ENCODE data around the gene MSANTD1. TPM values are rescaled to one million over a fixed set of nuclear protein-coding genes. Genes with fewer than 3 reads are reported as not detected.
A peak's percentile ranks its signal among the peaks of the same experiment; 100 is the strongest.

MSANTD1 gene
- total RNA-seq, 4 donors from 2014 or later: 2.0 to 4.9 (median 2.4) TPM

DNA sequence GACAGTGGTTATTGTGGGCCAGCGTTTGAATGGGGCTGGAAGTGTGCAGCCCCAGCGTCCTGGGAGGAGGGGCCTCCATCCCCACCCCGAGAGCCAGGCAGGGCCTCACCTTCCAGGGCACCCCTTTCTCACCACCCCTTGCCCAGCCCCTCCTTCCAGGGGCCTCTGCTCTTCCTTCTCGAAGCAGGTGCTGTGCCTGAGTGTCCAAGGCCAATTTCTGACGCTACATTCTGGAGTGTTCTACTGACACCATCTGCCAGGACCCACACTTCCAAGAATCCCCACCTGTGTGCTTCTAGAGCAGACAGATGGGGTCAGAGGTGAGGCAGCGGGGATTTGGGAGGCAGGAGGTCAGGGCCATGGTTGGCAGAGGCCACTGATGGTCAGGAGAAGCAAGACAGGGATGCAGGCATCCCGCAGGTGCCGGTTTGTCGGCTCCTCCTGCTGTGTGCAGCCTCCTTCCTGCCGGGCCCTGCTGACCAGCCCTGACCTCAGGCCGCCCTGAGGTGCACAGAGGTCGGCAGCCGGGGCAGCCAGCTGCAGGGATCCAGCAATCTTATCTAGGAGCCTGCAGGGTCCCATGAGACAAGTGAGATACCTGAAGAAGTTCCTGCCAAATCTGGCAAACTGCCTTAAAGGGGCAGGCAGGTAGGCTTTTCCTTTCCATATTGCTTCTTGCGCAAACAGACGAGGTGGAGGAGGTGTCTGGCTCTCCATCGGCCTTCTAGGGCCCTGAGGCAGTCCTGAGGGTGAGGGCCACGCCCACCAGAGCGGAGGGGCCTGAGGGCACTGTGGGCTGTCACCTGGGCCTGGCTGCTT is 18.8 kb downstream of the MSANTD1 start:
- Histone ChIP-seq H3K9me3 (no peaks in the 10 kb centered on the region), H3K27ac (no peak overlapping the region), H3K36me3 (no peaks in the 10 kb centered on the region), H3K4me3 (replicated peaks in 1 of 3) (no peak overlapping the region), H3K27me3 (no peaks in the 10 kb centered on the region), H3K4me1 (no peaks in the 10 kb centered on the region)
- intact Hi-C loops (cut with DNase I): no loop called here
- WGBS, 2 donors: 81 to 84% methylated on average over 12 to 13 of the region's 18 CpGs
- TF ChIP-seq, protein P1, sequence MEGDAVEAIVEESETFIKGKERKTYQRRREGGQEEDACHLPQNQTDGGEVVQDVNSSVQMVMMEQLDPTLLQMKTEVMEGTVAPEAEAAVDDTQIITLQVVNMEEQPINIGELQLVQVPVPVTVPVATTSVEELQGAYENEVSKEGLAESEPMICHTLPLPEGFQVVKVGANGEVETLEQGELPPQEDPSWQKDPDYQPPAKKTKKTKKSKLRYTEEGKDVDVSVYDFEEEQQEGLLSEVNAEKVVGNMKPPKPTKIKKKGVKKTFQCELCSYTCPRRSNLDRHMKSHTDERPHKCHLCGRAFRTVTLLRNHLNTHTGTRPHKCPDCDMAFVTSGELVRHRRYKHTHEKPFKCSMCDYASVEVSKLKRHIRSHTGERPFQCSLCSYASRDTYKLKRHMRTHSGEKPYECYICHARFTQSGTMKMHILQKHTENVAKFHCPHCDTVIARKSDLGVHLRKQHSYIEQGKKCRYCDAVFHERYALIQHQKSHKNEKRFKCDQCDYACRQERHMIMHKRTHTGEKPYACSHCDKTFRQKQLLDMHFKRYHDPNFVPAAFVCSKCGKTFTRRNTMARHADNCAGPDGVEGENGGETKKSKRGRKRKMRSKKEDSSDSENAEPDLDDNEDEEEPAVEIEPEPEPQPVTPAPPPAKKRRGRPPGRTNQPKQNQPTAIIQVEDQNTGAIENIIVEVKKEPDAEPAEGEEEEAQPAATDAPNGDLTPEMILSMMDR (IDR thresholded peaks at IDR 0.05): no peak
- no peak for TF ChIP-seq POLR2A (IDR thresholded peaks at IDR 0.05)
- no peak for DNase-seq

DNA sequence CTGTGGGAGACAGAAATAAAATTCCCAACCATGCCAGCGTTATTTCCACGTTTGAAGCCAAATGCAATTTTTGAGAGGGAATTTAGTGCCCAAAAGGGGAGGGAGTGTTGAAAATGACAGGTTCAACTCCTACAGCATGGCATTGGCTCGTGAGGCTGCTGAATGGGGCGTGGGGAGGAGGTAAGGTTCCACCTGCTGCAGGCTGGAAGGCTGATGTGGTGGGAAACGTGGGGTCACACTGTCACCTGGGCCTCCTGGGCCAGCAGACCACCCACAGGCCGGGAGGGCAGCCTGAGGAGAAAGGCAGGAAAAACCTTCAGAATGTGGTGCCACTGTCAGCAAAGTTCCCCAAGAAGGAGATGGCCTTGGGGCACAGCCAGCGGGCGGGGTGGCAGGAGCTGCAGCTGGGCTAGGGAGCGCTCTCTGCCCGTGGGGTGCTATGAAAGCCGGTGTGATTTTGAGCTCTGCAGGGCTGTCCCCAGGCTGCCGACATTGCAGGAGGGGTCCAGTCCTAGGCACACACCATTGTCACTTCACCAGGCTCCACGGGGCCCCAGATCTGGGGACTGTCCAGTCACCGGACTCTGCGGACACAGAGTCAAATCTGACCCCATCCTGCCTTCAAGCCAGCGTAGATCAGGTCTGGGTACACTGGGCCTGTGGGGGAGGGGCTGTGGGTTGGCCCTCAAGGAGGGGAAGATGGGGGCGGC is 19.6 kb downstream of the MSANTD1 start:
- WGBS, 2 donors: 92% methylated on average over 17 of the region's 17 CpGs
- peak in 1 of 2 donors; percentile 1 for DNase-seq
- H3K9me3 ChIP-seq: no peaks in the 10 kb centered on the region
- H3K36me3 ChIP-seq: no peaks in the 10 kb centered on the region
- no peak overlapping the region for H3K27ac ChIP-seq
- H3K27me3 ChIP-seq: no peaks in the 10 kb centered on the region
- intact Hi-C loops (cut with DNase I): no loop called here
- no peak overlapping the region for H3K4me3 ChIP-seq (replicated peaks in 1 of 3)
- H3K4me1 ChIP-seq: no peaks in the 10 kb centered on the region
- no peak for TF ChIP-seq POLR2A (IDR thresholded peaks at IDR 0.05)
- TF ChIP-seq, protein P1 (IDR thresholded peaks at IDR 0.05): no peak

DNA sequence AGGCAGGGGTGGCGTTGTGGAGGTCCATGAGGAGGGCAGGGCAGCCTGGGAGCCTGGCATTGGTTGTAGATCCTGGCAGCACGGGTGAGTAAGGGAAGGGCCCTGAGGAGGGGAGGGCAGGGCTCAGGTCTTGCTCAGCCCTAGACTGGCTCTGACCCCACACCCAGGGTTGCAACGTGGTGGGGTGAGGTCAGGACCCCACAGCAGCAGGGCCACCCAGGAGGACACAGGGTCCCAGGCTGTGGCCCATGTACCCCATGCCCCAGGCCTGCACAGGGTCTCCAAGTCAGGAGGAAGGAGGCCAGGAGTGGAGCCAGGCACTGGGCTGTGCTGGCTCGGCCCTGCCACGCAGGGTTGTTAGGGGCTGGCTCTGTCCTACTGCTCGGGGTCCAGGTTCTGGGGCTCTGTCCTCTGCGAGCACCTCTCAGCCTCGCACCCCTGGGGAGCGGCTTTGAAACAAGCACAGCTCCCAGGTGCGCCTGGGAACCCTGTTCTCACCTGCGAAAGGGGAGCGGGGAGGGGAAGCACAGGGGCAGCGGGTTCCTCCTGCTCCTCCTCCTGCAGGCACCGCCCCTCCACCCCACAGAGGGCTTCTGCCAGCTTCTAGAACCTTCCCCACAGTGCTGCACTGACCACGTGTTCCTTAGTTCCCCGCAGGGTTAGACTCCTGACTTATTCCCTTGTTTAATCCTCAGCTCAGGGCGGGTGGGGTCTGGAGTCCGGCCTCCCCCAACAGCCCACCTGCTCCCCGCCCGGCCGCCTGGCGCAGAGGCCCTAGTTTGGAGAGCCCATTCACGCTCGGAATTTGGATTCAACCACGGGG is 20.4 kb downstream of the MSANTD1 start:
- Histone ChIP-seq H3K9me3 (no peaks in the 10 kb centered on the region), H3K4me1 (no peaks in the 10 kb centered on the region), H3K4me3 (replicated peaks in 1 of 3) (no peak overlapping the region), H3K27ac (no peak overlapping the region), H3K27me3 (no peaks in the 10 kb centered on the region), H3K36me3 (no peaks in the 10 kb centered on the region)
- intact Hi-C loops (cut with DNase I): no loop called here
- 80 to 86% methylated on average over 13 to 18 of the region's 25 CpGs for WGBS, 2 donors
- no peak for DNase-seq
- TF ChIP-seq, protein P1 (IDR thresholded peaks at IDR 0.05): no peak
- no peak for TF ChIP-seq POLR2A (IDR thresholded peaks at IDR 0.05)

DNA sequence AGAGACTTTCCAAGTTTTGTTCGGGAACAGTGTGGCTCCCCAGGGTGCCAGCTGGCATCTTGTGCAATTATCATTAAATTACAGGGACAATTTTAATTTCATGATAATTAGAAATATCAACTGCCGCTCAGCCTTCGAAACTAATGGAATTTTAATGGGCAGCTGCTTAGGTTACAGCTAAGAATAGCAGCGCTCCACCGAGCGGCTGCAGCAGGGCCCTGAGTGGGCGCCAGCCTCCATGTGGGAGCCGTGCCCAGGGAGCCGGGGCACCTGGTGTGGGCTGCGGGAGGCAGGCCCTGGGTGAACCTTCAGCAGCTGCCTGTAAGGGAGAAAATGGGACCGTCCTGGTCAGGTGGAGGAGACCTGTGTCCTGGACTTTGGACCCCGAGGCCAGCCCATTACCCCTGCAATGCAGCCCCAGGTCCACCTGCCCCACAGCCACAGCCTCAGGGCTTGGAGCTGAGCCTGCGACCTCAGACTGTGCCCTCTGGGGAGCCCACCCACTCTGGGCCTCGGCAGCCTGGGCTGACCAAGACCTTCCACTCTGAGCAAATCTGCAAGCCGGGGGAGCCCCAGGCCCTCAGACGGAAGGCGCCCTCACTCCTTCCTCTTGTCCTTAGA is 21.1 kb downstream of the MSANTD1 start:
- no peaks in the 10 kb centered on the region for H3K27me3 ChIP-seq
- H3K36me3 ChIP-seq: no peaks in the 10 kb centered on the region
- H3K9me3 ChIP-seq: no peaks in the 10 kb centered on the region
- 82 to 88% methylated on average over 16 of the region's 17 CpGs for WGBS, 2 donors
- no peak overlapping the region for H3K4me3 ChIP-seq (replicated peaks in 1 of 3)
- TF ChIP-seq, protein P1 (IDR thresholded peaks at IDR 0.05): no peak
- no peak for TF ChIP-seq POLR2A (IDR thresholded peaks at IDR 0.05)
- H3K4me1 ChIP-seq: no peaks in the 10 kb centered on the region
- no peak overlapping the region for H3K27ac ChIP-seq
- DNase-seq: peak in 1 of 2 donors; percentile 1
- intact Hi-C loops (cut with DNase I): no loop called here

Data from thyroid gland (tissue), 4 donors.